GM23248 (cell line): ENCODE measurements around the gene OR6K3. TPM values are rescaled to one million over a fixed set of nuclear protein-coding genes. Genes with fewer than 3 reads are reported as not detected.
"Not testable (repeated sequence)": the region's sequence is repeated elsewhere in the genome, so short reads cannot be mapped to it uniquely, and the experiment has no call there.

Experiments
- DNase-seq: peaks from one replicate; pipeline ENCODE4 v3.0.0-alpha.2; 2015
- H2AFZ ChIP-seq: fragments of 200-600 bp; sonication (generic); 2 replicates; pipeline ENCODE4 v1.6.1; 2016; ENCODE audit warnings: antibody characterized with exemption
- H3F3A ChIP-seq: fragments of 200-600 bp; sonication (generic); 2 replicates; pipeline ENCODE4 v1.6.1; 2016; ENCODE audit warnings: mild to moderate bottlenecking, antibody characterized with exemption, mixed run types; ENCODE audit not compliant: insufficient read depth
- H3K27ac ChIP-seq: fragments of 200-600 bp; sonication (generic); 2 replicates; pipeline ENCODE4 v1.5.1; 2016; ENCODE audit warnings: mild to moderate bottlenecking
- H3K27me3 ChIP-seq: fragments of 200-600 bp; sonication (generic); replicated peaks from 2 replicates; pipeline ENCODE4 v1.6.1; 2016; ENCODE audit warnings: mild to moderate bottlenecking; ENCODE audit not compliant: insufficient read depth
- H3K36me3 ChIP-seq: fragments of 200-600 bp; sonication (generic); 2 replicates; pipeline ENCODE4 v1.6.1; 2016; ENCODE audit warnings: low read depth, mild to moderate bottlenecking
- H3K4me1 ChIP-seq: fragments of 200-600 bp; sonication (generic); 2 replicates; pipeline ENCODE4 v1.6.1; 2016; ENCODE audit warnings: mild to moderate bottlenecking; ENCODE audit not compliant: insufficient read depth
- H3K4me2 ChIP-seq: fragments of 200-600 bp; sonication (generic); one replicate; pipeline ENCODE4 v1.6.1; 2016; ENCODE audit warnings: mild to moderate bottlenecking; ENCODE audit not compliant: unreplicated experiment
- H3K4me3 ChIP-seq: fragments of 200-600 bp; sonication (generic); 2 replicates; pipeline ENCODE4 v1.5.1; 2016; ENCODE audit warnings: mild to moderate bottlenecking
- H3K79me2 ChIP-seq: fragments of 200-600 bp; sonication (generic); 2 replicates; pipeline ENCODE4 v1.6.1; 2016; ENCODE audit warnings: mild to moderate bottlenecking; ENCODE audit not compliant: insufficient read depth
- H3K9ac ChIP-seq: fragments of 200-600 bp; sonication (generic); 2 replicates; pipeline ENCODE4 v1.6.1; 2016; ENCODE audit warnings: mild to moderate bottlenecking
- H3K9me2 ChIP-seq: fragments of 200-600 bp; sonication (generic); 2 replicates; pipeline ENCODE4 v1.6.1; 2016; ENCODE audit warnings: mixed run types, mild to moderate bottlenecking, moderate library complexity; ENCODE audit not compliant: insufficient read depth
- H3K9me3 ChIP-seq: fragments of 200-600 bp; sonication (generic); one replicate; pipeline ENCODE4 v1.6.1; 2017; ENCODE audit warnings: low read depth
- H4K20me1 ChIP-seq: fragments of 200-600 bp; sonication (generic); 2 replicates; pipeline ENCODE4 v1.6.0; 2016; ENCODE audit not compliant: insufficient read depth
- EZH2 ChIP-seq: fragments of 200-600 bp; sonication (generic); IDR thresholded peaks from 2 replicates; pipeline ENCODE4 v1.6.1; 2018; ENCODE audit warnings: antibody characterized with exemption, mild to moderate bottlenecking; ENCODE audit not compliant: insufficient read depth, poor library complexity, severe bottlenecking
- EZH2phosphoT487 ChIP-seq: fragments of 200-600 bp; sonication (generic); IDR thresholded peaks from 2 replicates; pipeline ENCODE4 v1.6.1; 2018; ENCODE audit warnings: antibody characterized with exemption, moderate library complexity, mild to moderate bottlenecking, low read depth; ENCODE audit not compliant: insufficient read depth
- WGBS, 2 experiments: methylation state at CpG; one replicate each; pipeline ENCODE4 v1.1.6; 2015 to 2017; ENCODE audit warnings: low lambda C conversion rate in 2 of 2, low coverage in 1 of 2; ENCODE audit errors: missing lambda C conversion rate in 2 of 2; 5-methylcytosine and 5-hydroxymethylcytosine counted together
- in situ Hi-C: fragments of 300-500 bp; cut with MboI; formaldehyde crosslinking; loops from 2 replicates; pipeline ENCODE4 v1.15.0; 2020
- polyA plus RNA-seq: library from polyadenylated mRNA; unstranded; fragments of >200 nt; fragmentation: Nextera tagmentation; extraction: Ambion mirVana; gene quantifications from 2 replicates; pipeline ENCODE4 v1.2.1, GENCODE V29; 2016
- total RNA-seq: library from RNA; depleted of rRNA; stranded (reverse); fragments of >200 nt; shearing (Covaris generic); gene quantifications from 2 replicates; pipeline ENCODE4 v1.2.3, GENCODE V29; 2014

OR6K3 gene
- total and polyA plus RNA-seq, 2 experiments from 2014 or later, result not detected

- Histone ChIP-seq H3F3A (no peaks in the 10 kb centered on the region), H3K9me2 (no peaks in the 10 kb centered on the region), H3K9me3 (no peaks in the 10 kb centered on the region), H3K36me3 (no peaks in the 10 kb centered on the region), H3K27ac (no peak overlapping the region), H3K27me3 (no peaks in the 10 kb centered on the region), H3K79me2 (no peaks in the 10 kb centered on the region), H3K4me1 (no peaks in the 10 kb centered on the region), H3K4me3 (no peak overlapping the region), H2AFZ (no peak overlapping the region), H3K9ac (no peak overlapping the region), H4K20me1 (no peaks in the 10 kb centered on the region), H3K4me2 (no peak overlapping the region)
- in situ Hi-C loops, result no loop called here
- no peak for DNase-seq
- TF ChIP-seq EZH2phosphoT487 (no peak), EZH2 (no peak)
These were observed 30.6 kb downstream of the OR6K3 start for GRCh38 chr1:158689875-158690274.

DNA sequence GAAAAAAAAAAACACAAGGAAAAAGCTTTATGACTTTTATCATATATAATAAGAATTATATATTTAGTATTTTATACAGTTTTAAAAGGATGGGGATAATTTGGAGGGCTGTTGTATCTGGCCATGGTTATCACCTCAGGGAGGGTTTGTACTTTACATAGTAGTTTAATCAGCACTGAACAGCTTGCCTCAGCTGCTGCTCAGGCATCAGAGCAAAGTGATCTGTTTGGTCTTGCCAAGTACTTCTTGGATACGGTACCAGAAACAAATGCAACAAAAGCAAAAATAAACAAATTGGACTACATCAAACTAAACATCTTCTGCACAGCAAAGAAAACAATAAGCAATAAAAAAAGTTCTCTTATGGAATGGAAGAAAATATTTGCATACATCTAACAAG is 31.4 kb downstream of the OR6K3 start:
- Histone ChIP-seq H3K9me3 (no peaks in the 10 kb centered on the region), H4K20me1 (no peaks in the 10 kb centered on the region), H3K4me2 (no peak overlapping the region), H3K27ac (no peak overlapping the region), H3K27me3 (no peaks in the 10 kb centered on the region), H3K9me2 (no peaks in the 10 kb centered on the region), H3F3A (no peaks in the 10 kb centered on the region), H2AFZ (no peak overlapping the region), H3K36me3 (no peaks in the 10 kb centered on the region), H3K79me2 (no peaks in the 10 kb centered on the region), H3K4me1 (no peaks in the 10 kb centered on the region), H3K9ac (no peak overlapping the region), H3K4me3 (no peak overlapping the region)
- TF ChIP-seq EZH2, result no peak
- TF ChIP-seq EZH2phosphoT487, result no peak
- 16 to 21% methylated on average over 1 of the region's 1 CpG for WGBS, 2 experiments
- in situ Hi-C loops, result no loop called here
- DNase-seq, result no peak

- H3K9me3 ChIP-seq, H3K4me1 ChIP-seq, H3K27me3 ChIP-seq, DNase-seq, H3K36me3 ChIP-seq, H3K4me3 ChIP-seq, H3K4me2 ChIP-seq, H3K79me2 ChIP-seq, H3F3A ChIP-seq, H3K9ac ChIP-seq, H2AFZ ChIP-seq, H3K9me2 ChIP-seq, in situ Hi-C loops, H3K27ac ChIP-seq, H4K20me1 ChIP-seq: not testable (repeated sequence)
- 0 to 8% methylated on average over 1 of the region's 1 CpG for WGBS, 2 experiments
These were observed 32.2 kb downstream of the OR6K3 start for GRCh38 chr1:158688343-158688742.

DNA sequence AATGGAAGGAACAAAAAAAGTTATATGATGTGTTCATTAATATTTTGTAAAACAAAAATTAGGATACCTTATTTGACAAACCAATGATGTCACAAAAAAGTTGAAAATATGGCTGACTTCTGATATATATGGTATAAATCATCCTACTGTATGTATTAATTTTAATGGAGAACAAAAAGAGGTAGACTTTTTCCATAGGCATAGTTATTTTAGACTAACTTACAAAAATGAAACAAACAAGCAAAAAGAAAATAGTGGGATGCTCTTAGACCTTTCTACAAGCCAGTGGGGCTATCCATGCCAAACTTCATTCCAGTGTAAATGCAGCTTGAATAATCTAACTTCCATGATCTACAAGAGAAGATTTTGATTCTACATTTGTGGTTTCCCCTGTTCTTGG is 33.5 kb downstream of the OR6K3 start:
- H3K9me2 ChIP-seq, result no peaks in the 10 kb centered on the region
- H3F3A ChIP-seq, result no peaks in the 10 kb centered on the region
- no peaks in the 10 kb centered on the region for H3K9me3 ChIP-seq
- in situ Hi-C loops, result no loop called here
- H3K4me3 ChIP-seq, result no peak overlapping the region
- no peak overlapping the region for H2AFZ ChIP-seq
- DNase-seq, result no peak
- H3K4me1 ChIP-seq, result no peaks in the 10 kb centered on the region
- H3K27ac ChIP-seq, result no peak overlapping the region
- H3K27me3 ChIP-seq, result no peaks in the 10 kb centered on the region
- H3K9ac ChIP-seq, result no peak overlapping the region
- TF ChIP-seq EZH2phosphoT487, result no peak
- TF ChIP-seq EZH2, result no peak
- no peaks in the 10 kb centered on the region for H3K36me3 ChIP-seq
- no peaks in the 10 kb centered on the region for H3K79me2 ChIP-seq
- H3K4me2 ChIP-seq, result no peak overlapping the region
- no peaks in the 10 kb centered on the region for H4K20me1 ChIP-seq

DNA sequence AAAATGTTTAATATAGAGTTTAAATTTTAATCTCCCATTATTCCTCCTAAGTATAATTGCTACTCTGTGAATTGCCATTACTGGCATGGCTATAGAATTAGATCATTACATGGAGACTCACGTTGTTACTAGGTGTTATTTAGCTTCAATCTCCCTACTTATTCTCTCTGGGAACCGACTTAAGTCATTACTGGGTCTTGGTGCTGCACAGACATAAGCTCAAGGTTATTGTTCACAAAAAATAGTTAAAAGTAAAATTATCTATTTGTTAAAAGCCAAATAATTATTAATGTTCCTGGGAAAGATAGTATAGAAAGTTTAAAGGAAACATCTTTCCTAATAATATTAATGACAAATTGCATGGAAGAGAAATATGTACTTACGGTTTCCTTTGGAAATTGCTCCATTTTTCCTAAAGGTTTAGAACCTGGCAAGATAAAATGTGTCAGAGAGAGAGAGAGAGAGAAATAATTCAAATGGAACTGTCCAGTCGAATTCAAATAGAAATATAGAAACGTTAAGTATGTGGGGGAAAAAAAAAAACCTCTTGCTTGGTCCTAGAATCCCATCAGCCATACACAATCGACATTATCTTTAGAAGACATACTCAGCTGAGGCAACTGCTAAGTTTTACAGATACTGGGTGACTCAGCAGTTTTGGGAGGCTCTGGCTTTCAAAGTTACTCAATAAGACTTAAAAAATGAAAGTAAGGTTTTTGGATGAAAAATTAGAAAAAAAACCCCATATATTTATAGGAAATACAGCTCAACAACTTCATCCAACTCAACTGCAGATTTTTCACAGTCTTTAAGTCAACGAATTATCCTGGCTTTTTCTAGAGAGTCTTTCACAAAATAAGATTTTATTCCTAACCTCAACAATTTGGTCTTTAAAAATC is 34.2 kb downstream of the OR6K3 start, which contains the start of gene SPTA1:
Gene SPTA1, minus strand, starts transcription at position 605 of the 899 bp plus-strand sequence. Its CDS starts 198 bp downstream, at position 407.
- H3K4me2 ChIP-seq, result no peak within 1 kb of the TSS
- in situ Hi-C loops, result no loop called here
- DNase-seq, result peak; percentile 28

More for the DNA sequence above, 34.2 kb downstream of the OR6K3 start, which contains the start of gene SPTA1:
- TF ChIP-seq EZH2 (no peak), EZH2phosphoT487 (no peak)
- Histone ChIP-seq H3F3A (no peaks in the 10 kb centered on the region), H2AFZ (no peak within 1 kb of the TSS), H4K20me1 (no peaks in the 10 kb centered on the region), H3K9me2 (no peaks in the 10 kb centered on the region), H3K36me3 (no peaks in the 10 kb centered on the region), H3K4me3 (no peak within 1 kb of the TSS), H3K27me3 (no peaks in the 10 kb centered on the region), H3K27ac (no peak within 1 kb of the TSS), H3K9me3 (no peaks in the 10 kb centered on the region), H3K4me1 (no peaks in the 10 kb centered on the region), H3K79me2 (no peaks in the 10 kb centered on the region), H3K9ac (no peak within 1 kb of the TSS)
- 4 to 8% methylated on average over 7 of the region's 7 CpGs for WGBS, 2 experiments
